ENCODE measurements around the gene CDK8.

CDK8 gene

GRCh38 chr13:26390203-26390602, 136.3 kb downstream of the CDK8 start:
- DNase-seq, result no peak

GRCh38 chr13:26400545-26400944, 146.6 kb downstream of the CDK8 start:
- no peak for DNase-seq

DNA sequence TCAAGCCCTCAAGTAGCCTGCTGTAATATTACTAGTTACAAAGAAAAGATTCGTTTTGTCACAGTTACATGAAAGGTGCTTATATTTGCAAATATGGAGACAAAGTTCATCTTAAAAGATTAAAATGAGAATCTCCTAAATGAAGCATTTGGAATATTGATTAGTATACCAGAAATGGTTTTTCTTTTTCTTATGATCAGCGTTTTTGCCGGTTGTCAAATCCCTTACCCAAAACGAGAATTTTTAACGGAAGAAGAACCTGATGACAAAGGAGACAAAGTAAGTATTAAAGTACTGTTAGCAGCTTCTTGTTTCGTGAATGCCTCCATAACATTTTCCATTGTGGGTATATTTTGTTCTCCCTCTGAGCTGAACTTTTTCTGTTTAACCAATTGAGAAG, 147.1 kb downstream of the CDK8 start:
- no peak for DNase-seq

DNA sequence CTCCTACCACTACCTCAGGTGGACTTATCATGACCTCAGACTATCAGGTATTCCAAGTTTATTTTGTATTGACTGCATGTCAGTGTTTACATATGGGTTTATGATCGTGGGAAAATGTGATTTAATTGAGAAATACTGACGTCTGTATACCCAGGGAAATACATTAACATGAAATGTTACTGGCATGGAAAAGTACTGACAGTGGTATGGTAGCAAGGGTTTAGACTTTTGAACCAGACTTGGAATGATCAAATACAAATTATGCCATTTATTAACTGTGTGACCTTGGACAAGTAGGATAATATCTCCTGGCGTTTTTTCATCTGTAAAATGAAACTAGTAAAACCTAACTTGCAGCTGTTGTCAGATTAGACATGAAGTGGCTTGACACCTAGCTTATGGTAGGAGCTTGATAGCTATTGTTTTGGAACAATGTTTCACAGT, 147.7 kb downstream of the CDK8 start:
- DNase-seq, result no peak

GRCh38 chr13:26406791-26407190, 152.9 kb downstream of the CDK8 start:
- DNase-seq, result no peak

DNA sequence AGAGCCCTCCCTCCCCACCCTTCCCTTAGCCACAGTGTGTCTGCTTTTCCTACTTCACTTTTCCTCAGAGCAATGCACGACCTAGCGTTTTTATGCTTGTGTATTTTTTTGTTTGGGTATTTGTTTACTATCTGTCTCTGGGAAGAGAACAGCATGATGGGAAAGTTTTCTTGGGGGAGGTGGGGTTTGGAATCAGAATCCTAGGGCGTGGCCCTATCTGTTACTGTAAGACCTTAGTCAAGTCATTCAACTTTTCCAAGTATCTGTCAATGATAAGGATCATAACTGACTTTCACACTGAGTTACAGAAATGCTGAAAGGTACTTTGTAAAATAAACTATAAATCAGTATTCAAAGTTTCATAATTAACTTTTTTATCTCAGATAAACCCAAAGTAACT, 157.3 kb downstream of the CDK8 start:
- no peak for DNase-seq

DNA sequence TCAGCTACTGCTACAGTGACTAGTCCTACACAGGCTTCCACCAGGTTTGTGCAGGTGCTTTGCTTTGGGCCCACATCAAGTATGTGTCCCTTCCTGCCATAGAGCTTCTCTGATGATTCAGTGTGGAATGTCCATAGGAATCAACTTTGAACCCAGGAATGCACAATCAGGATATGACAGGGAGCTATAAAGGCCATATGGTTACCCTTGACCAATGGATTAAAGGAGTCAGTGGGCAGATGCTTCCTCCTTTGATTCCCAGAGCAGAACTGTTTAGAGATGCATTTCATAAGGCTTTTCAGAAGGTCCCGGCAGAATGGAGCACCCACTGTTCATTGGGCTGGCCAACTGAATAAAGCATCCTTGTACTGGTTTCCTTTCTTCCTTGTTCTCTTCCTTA, 158.3 kb downstream of the CDK8 start:
- DNase-seq, result no peak

- no peak for DNase-seq
Measured at GRCh38 chr13:26412936-26413716, 159.2 kb downstream of the CDK8 start.

DNA sequence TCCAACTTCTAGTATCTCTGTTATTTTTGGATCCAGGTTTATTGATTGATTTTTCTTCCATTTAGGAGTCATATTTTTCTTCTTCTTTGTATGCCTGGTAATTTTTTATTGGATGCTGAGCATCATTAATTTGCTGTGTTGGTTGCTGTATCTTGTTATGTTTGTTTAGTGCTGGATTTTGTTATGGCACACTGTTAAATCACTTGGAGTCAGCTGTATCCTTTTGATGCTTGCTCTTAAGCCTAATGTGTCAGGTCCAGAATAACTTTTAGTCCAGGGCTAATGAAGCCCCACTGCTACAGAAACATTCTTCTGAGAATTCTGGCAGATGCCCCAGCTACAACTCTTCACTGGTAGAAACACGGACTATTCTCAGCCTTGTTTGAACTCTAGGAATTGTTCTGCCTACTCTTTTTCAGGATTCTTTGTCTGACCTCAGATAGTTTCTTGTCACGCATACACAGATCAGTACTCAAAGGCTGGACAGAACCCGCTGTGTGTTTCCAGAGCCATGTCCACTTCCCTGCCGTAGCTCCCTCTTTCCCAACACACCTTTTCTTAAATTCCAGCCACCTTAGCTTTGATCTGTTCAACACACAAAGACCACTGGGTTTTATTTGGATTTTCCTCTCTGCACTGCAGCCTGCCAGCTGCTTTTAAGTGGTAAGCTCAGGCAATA, 166.5 kb downstream of the CDK8 start:
- DNase-seq, result no peak

DNA sequence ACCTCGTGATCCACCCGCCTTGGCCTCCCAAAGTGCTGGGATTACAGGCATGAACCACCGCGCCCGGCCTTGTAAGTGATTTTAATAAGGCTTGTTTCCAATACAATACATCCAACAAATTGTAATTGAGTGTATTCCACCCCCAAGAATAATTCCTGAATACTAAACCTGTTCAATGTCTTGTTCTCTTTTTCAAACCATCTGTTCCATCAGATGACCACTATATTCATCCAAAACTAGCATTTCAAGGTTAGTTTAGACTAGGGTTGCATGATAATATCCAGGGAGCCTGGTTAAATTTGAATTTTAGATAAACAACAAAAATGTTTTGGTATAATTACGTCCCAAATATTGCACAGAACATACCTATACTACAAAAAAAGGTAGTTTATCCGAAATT, 168.1 kb downstream of the CDK8 start:
- no peak for DNase-seq

- no peak for DNase-seq
Measured at GRCh38 chr13:26423629-26424028, 169.7 kb downstream of the CDK8 start.

DNA sequence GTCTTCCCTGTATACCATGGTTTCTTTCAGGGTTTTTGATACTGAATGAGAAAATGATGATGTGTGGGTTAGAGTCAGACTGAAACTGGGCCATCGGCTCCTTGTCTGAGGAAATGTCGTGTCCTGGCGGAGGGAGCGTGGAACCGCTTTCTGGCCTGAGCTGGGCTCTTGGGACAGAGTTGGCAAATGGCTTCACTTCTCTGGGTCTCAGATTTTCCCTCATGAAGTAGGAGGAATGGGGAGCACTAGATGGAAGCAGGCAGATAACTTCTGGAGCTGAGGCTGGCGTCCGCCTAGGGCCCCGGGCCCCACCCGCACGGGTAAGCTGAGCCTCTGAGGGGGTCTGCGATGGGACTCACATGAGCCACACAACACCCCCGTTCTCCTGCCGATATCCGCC, 170.3 kb downstream of the CDK8 start:
- no peak for DNase-seq

GRCh38 chr13:26425443-26426358, 171.8 kb downstream of the CDK8 start:
- DNase-seq, result no peak

DNA sequence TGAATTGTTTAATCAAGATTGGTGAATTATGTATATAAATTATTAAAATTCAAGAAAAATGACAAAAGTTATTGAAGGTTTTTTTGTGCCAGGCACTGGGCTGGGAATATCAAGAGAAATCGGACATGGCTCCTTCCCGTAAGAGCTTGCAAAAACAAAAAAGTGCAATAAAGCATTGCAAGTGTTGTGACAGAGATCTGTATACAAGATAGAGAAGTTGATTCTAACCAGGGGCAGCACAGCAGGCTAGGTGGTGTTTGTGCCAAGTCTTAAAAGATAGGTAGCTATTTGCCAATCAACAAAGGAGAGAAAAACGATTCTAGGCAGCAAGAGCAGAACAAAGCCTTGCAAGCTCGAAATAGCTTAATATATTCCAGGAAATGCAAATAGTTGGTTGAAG, 179.8 kb downstream of the CDK8 start:
- no peak for DNase-seq

DNA sequence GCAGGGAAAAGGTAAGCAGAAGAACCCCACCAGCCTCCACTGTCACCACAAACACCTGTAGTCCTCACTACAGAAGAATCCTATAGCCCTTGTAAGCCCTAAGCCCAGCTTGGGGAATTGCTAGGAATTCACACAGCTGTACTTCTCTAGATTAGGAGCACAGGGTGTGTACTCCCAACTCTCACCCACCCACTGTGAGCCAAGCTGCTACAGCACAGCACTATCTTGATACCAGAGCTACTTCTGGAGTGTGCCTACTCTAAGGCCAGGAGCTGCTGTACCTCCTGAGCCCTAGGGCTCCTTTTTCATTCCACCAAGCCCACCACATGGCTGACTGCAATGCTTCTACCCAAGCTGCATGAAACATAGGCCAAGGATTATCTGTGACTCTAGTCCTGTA, 181.2 kb downstream of the CDK8 start:
- no peak for DNase-seq

DNA sequence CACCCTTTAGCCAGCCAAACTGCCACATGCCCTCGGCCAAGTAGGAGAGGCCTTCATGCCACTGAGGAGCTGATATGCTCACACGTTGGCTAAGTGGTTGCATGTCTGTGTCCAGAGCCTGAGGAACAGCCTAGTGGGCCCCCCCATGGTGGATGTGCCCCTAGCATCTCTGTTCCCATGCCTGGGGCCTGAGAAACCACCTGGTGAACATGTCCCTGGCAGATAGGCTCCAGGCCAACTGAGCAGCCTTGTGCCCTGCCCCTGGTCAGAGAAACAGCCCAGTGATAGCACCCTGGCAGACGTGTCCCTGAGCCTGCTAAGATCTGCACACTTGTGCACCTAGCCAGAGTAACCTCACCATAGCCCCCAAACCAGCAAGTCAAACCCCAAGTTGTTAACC, 181.7 kb downstream of the CDK8 start:
- no peak for DNase-seq

- no peak for DNase-seq
Measured at GRCh38 chr13:26436914-26437313, 183.0 kb downstream of the CDK8 start.

- no peak for DNase-seq
Measured at GRCh38 chr13:26440111-26440510, 186.2 kb downstream of the CDK8 start.

DNA sequence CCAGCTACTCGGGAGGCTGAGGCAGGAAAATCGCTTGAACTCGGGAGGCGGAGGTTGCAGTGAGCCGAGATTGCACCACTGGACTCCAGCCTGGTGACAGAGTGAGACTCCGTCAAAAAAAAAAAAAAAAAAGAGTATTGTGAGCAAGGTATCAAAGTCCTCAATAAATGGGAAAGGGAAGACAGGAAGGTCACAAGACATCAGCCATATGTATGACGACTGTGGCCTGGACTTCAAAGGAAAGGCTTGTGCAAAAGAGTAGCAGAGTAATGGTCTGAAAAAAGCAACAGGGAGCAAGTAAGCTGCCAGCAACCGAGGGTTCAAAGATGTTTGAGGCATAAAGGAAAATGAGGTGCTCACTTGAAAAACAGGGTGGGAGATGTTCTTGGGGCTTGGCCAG, 187.5 kb downstream of the CDK8 start:
- DNase-seq, result no peak

DNA sequence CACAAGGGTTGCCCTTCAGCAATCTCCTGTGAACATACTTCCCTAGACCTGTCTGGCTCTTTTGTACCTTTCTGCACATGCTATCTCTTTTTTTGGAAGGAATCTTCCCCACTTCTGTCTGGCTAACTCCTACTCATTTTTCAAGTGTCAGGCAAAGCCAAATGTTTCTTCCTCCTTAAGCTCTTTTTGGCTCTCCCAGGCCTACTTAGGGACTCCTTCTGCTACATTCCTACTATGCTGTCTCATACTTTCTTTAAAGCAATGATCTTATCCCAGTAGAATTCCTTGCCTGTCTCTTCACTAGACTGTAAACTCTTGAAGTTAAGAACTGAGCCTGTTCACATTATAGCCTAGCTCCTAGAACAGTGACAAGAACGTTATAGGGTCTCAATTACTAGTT, 188.6 kb downstream of the CDK8 start:
- DNase-seq, result no peak

DNA sequence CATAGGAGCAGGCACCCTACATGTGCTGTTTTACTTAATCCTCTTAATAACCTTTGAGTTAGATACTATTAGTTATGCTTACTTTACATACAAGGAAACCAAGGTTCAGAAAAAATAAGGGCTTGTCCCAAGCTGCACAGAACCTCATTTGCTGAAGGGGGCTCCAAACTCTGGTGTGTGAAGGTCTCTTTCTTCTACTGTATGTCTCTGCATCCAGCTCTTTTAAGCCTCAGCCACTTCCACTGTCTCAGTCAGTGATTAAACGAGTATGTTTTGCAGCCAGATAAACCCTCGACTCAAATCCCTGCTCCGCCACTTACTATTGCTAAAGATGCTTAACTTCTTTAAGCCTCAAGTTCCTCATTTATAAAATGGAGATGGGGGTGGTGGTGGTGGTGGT, 191.2 kb downstream of the CDK8 start:
- no peak for DNase-seq

- DNase-seq, result no peak
Measured at GRCh38 chr13:26446751-26447150, 192.8 kb downstream of the CDK8 start.

- no peak for DNase-seq
Measured at GRCh38 chr13:26448032-26448431, 194.1 kb downstream of the CDK8 start.
